ENCODE data around the gene GLRA2.
A peak's percentile ranks its signal among the peaks of the same experiment; 100 is the strongest.

The GLRA2 gene

DNA sequence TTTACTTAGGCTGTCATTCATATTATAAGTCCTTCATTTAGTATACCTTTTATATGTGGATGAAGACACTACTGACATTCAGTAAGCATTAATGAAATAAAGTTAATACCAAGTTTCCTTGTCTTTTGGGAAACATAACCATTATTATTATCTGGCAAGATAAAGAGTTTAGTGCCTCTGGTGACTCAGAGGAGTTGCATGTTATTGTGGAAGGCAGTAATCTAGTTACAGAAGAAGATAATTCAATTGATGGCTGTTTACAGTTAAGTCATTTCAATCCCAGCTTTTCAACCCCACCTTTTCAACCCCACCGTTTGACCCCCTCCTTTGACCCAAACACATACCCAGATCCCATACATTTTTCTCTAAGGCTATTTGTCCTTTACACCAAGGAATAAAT is 199.7 kb downstream of the GLRA2 start:
- Histone ChIP-seq H3K36me3 (no peaks in the 10 kb centered on the region), H3K4me1 (peaks cover 6% of the 10 kb centered on the region), H3K27me3 (no peaks in the 10 kb centered on the region), H3K9me3 (no peaks in the 10 kb centered on the region), H3K4me3 (ENCODE audit: low read depth, low read length) (no peak overlapping the region)
- TF ChIP-seq, protein P1, sequence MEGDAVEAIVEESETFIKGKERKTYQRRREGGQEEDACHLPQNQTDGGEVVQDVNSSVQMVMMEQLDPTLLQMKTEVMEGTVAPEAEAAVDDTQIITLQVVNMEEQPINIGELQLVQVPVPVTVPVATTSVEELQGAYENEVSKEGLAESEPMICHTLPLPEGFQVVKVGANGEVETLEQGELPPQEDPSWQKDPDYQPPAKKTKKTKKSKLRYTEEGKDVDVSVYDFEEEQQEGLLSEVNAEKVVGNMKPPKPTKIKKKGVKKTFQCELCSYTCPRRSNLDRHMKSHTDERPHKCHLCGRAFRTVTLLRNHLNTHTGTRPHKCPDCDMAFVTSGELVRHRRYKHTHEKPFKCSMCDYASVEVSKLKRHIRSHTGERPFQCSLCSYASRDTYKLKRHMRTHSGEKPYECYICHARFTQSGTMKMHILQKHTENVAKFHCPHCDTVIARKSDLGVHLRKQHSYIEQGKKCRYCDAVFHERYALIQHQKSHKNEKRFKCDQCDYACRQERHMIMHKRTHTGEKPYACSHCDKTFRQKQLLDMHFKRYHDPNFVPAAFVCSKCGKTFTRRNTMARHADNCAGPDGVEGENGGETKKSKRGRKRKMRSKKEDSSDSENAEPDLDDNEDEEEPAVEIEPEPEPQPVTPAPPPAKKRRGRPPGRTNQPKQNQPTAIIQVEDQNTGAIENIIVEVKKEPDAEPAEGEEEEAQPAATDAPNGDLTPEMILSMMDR (IDR thresholded peaks at IDR 0.05; ENCODE audit: low read depth, low read length): no peak
- DNase-seq: peak; percentile 16

DNA sequence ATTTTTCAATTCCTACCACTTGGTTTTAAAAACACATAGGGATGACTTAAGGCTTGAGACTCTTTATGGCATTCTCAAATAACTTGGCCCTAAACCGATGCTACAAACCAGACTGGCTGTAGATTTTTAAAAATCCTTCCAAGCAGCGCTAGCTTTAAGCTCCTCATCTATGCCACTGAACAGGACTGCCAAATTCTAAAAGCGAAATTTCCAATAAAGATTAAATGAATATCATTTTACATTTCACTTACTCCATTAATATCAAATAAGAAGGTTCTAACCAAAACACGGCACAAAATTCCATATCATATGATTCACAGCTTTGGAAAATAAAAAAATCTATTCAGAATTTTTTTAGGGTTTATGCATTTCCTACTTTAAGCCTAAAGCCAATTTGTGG is 209.3 kb downstream of the GLRA2 start:
- no peak for DNase-seq
- Histone ChIP-seq H3K4me3 (ENCODE audit: low read depth, low read length) (no peak overlapping the region), H3K27me3 (no peaks in the 10 kb centered on the region), H3K36me3 (no peaks in the 10 kb centered on the region), H3K9me3 (no peaks in the 10 kb centered on the region), H3K4me1 (no peaks in the 10 kb centered on the region)
- TF ChIP-seq, protein P1 (IDR thresholded peaks at IDR 0.05; ENCODE audit: low read depth, low read length): no peak

DNA sequence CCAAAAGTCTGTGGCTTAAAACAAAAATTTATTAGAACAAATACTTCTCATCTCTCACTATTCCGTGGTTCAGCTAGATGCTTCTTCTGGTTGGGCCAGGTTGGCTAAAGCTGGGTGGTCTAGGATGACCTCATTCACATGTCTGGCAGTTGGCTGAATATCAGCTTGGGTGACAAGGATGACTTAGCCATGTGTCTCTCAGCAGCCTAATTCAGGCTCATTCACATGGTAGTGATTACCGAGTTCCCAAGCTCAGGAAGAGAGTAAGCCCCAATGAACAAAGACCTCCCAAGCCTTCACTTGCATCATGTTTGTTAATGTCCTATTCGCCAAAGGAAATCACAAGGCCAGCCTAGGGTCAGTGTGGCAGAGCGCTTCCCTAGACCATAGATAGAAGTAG is 224.1 kb downstream of the GLRA2 start:
- Histone ChIP-seq H3K9me3 (no peaks in the 10 kb centered on the region), H3K4me3 (ENCODE audit: low read depth, low read length) (no peak overlapping the region), H3K36me3 (no peaks in the 10 kb centered on the region), H3K4me1 (no peaks in the 10 kb centered on the region), H3K27me3 (no peaks in the 10 kb centered on the region)
- TF ChIP-seq, protein P1 (IDR thresholded peaks at IDR 0.05; ENCODE audit: low read depth, low read length): no peak
- no peak for DNase-seq

DNA sequence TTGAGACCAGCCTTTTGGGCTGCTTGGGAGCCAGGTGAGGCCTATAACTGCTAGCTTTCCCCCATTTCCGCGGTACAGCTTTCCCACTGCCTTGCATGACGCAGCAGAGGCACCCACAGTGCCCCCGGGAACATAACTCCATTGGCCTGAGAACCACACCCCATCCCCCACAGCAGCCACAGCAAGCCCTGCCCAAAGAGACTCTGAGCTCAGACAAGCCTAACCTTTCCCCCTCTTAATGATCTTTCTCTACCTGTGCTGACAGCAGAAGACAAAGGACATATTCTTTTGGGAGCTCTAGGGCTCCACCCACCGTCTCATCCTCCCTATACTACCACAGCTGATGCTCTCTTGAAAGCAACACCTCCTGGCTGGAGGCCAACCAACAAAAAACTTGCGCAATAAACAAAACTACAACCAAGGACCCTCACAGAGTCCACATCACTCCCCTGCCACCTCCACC is 228.7 kb downstream of the GLRA2 start:
- Histone ChIP-seq H3K36me3 (no peaks in the 10 kb centered on the region), H3K4me3 (ENCODE audit: low read depth, low read length) (no peak overlapping the region), H3K9me3 (no peaks in the 10 kb centered on the region), H3K27me3 (no peaks in the 10 kb centered on the region), H3K4me1 (no peaks in the 10 kb centered on the region)
- DNase-seq: no peak
- TF ChIP-seq, protein P1 (IDR thresholded peaks at IDR 0.05; ENCODE audit: low read depth, low read length): no peak

DNA sequence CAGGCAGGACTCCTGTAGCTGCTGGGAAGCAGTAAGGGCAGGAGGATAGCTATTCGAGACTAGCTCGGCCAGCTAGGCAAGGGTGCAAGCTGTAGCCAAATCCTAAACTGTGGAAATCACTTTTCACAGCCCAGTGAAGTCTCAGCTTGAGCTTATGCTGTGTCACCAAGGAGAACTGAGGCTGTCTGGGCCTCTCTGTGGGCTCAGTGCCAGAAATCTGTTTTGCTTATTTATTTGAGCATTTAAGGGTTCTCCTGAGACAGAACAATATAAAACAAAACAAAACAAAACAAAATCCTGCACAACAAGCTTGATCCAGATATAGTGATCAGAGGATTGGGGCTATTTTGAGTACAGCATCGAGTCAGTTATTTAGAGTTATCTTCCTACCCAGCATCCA is 246.1 kb downstream of the GLRA2 start:
- Histone ChIP-seq H3K9me3 (no peaks in the 10 kb centered on the region), H3K36me3 (no peaks in the 10 kb centered on the region), H3K4me1 (no peaks in the 10 kb centered on the region), H3K4me3 (ENCODE audit: low read depth, low read length) (no peak overlapping the region), H3K27me3 (no peaks in the 10 kb centered on the region)
- TF ChIP-seq, protein P1 (IDR thresholded peaks at IDR 0.05; ENCODE audit: low read depth, low read length): no peak
- no peak for DNase-seq

DNA sequence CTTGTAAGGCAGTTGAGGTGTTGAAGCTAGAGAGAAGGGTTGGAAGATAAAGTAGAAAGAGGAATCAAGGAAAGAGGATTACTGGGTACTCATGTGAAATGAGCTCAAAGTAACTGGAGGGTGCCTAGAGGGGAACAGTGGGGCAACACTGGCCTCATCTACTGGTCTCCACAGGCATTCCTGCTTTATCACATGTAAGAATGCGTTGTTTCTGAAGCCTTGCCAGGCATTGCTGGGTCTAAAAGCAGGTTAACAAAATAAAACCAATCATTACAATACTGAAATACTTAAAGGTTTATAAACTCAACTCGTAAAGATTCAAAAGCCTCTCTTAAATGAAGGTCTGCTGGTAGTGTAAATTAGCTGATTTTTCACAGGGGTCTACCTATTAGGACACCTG is 247.6 kb downstream of the GLRA2 start:
- Histone ChIP-seq H3K9me3 (no peaks in the 10 kb centered on the region), H3K27me3 (no peaks in the 10 kb centered on the region), H3K4me3 (ENCODE audit: low read depth, low read length) (no peak overlapping the region), H3K4me1 (no peaks in the 10 kb centered on the region), H3K36me3 (no peaks in the 10 kb centered on the region)
- DNase-seq: no peak
- TF ChIP-seq, protein P1 (IDR thresholded peaks at IDR 0.05; ENCODE audit: low read depth, low read length): no peak

Measured in BE2C (cell line).